BE2C (cell line): ENCODE measurements around the gene SPSB3.

Experiments
- DNase-seq: peaks from one replicate; pipeline ENCODE4 v3.0.0-alpha.2; 2020
- H3K27me3 ChIP-seq: fragments of 250-450 bp; sonication (Bioruptor Pico); 2 replicates; pipeline ENCODE4 v1.5.1; 2020; ENCODE audit warnings: mild to moderate bottlenecking
- H3K36me3 ChIP-seq: fragments of 250-450 bp; sonication (Bioruptor Pico); 2 replicates; pipeline ENCODE4 v1.5.1; 2020; ENCODE audit warnings: mild to moderate bottlenecking
- H3K4me1 ChIP-seq: fragments of 250-450 bp; sonication (Bioruptor Pico); 2 replicates; pipeline ENCODE4 v1.5.1; 2020
- H3K4me3 ChIP-seq: 2 replicates; pipeline ENCODE4 v1.5.1; 2011; ENCODE audit warnings: low read depth, low read length
- H3K9me3 ChIP-seq: fragments of 250-450 bp; sonication (Bioruptor Pico); 2 replicates; pipeline ENCODE4 v1.5.1; 2020
- TF ChIP-seq, protein P1 (sequence below): IDR thresholded peaks from 2 replicates; pipeline ENCODE4 v1.5.1; 2012; ENCODE audit warnings: mild to moderate bottlenecking, low read depth, low read length

Gene SPSB3

DNA sequence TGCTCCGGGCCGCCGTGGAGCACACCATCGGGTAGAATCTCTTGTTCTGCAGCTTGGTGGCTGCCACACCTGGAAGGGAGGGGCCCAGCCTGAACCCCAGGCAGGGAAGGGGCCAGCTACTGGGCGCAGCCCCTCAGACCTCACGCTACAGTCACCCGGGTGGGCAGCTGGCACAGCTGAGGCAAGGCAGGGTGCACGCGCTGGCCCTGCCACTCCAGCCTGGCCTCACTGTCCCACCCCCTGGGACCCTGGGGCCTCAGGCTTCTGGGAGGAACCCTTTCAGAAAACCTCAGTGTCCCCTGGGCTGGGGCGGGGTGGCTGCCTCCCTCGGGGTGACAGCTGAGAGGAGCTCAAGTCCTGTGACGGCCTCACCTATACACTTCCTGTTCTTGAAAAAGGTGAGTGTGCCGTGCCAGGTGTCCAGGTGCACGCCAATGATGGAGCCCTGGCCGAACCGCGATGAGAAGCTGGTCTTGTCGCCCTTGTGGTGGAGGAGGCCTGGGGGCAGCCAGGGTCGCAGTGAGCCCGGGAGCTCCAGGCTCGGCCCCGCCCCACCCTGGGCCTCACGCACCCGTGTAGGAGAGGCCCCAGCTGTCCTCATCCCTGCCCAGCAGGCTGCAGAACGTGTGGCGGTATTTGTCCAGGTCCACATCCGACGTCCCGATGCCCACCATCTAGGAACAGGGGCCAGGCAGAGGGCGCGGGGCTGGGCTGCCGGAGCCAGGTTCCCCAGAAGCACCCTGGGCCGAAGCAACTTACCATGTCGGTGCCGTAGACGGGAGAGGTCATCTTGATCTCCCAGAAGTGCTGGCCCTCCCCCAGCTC, 4.8 kb downstream of the SPSB3 start:
- TF ChIP-seq, protein P1, sequence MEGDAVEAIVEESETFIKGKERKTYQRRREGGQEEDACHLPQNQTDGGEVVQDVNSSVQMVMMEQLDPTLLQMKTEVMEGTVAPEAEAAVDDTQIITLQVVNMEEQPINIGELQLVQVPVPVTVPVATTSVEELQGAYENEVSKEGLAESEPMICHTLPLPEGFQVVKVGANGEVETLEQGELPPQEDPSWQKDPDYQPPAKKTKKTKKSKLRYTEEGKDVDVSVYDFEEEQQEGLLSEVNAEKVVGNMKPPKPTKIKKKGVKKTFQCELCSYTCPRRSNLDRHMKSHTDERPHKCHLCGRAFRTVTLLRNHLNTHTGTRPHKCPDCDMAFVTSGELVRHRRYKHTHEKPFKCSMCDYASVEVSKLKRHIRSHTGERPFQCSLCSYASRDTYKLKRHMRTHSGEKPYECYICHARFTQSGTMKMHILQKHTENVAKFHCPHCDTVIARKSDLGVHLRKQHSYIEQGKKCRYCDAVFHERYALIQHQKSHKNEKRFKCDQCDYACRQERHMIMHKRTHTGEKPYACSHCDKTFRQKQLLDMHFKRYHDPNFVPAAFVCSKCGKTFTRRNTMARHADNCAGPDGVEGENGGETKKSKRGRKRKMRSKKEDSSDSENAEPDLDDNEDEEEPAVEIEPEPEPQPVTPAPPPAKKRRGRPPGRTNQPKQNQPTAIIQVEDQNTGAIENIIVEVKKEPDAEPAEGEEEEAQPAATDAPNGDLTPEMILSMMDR, result no peak
- no peak for DNase-seq
- Histone ChIP-seq H3K27me3 (no peaks in the 10 kb centered on the region), H3K4me1 (no peaks in the 10 kb centered on the region), H3K4me3 (no peak overlapping the region), H3K36me3 (peaks cover 9% of the 10 kb centered on the region), H3K9me3 (no peaks in the 10 kb centered on the region)

DNA sequence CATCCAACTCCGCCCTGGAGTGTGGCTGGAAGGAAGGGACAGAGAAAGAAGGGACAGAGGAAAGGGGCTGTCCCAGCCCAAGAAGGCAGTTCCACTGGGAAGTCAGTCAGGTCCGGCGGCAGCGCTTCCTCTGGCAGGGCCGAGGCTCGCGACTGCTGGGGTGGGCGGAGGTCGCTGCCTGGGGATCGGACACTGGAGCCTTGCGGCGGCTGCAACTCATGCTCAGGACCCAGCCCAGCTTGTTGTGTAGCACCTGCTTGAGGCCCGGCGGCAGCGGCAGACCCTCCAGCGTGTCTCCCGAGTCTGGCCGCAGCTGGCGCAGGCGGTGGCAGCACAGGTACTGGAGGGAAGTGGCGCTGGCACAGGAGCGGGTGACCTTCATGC, 5.4 kb downstream of the SPSB3 start:
- DNase-seq, result peak; percentile 16
- peaks cover 12% of the 10 kb centered on the region for H3K36me3 ChIP-seq

DNA sequence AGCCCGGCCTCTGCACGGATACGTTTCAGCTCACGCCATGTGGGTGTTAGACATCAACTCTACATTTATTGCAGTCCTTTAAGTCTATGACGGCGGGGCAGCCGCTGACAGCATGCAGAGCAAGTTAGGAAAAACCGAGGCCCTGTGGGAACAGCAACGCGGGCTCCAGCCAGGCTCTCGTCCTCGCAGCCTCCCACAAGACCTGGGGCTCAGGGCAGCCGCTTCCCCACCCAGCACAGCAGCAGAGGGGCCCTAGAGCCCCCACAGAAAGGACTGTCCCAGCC, 5.8 kb downstream of the SPSB3 start:
- no peaks in the 10 kb centered on the region for H3K9me3 ChIP-seq
- H3K27me3 ChIP-seq, result no peaks in the 10 kb centered on the region
- no peak overlapping the region for H3K4me3 ChIP-seq
- TF ChIP-seq, protein P1, result no peak
- H3K36me3 ChIP-seq, result peaks cover 14% of the 10 kb centered on the region
- no peaks in the 10 kb centered on the region for H3K4me1 ChIP-seq
- no peak for DNase-seq

More for the DNA sequence above, 5.4 kb downstream of the SPSB3 start:
- Histone ChIP-seq H3K9me3 (no peaks in the 10 kb centered on the region), H3K27me3 (no peaks in the 10 kb centered on the region), H3K4me1 (no peaks in the 10 kb centered on the region), H3K4me3 (no peak overlapping the region)
- TF ChIP-seq, protein P1, result no peak

DNA sequence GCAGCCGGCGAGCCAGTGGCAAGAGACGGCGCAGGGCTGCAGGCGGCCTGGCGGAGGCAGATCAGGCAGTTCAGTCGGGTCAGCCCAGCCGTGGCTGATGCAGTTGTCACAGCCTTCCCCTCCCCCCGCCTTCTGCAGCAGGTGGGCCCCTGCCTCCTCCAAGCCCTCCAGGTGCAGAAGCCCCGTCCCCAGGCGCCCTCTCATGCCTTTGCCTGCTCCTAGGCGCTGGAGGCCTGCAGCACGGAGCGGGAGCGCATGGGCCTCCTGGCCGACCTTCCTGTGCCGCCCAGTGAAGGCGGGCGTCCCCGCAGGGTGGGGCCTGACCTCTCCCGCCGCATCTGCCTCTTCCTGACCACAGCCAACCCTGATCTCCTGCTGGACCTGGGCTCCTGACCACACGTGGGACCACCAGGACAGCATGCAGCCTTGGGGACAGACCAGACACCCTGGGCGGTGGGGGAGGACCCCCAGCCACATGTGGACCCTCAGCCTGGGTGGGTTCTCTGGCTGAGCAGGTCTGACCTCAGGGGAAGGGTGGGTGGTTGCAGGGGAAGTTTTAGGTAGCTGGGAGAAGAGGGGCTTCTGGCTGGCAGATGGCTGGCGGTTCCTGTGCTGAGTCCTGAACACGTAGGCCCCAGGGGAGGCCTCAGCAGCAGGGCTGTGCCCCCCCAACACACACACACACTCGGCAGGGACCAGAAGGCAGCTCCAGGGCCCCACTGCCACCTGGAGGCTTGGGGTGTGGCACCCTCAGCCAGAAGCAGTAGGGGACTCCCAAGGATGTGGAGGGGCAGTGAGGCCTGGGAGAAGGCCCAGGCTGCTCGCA, 6.3 kb downstream of the SPSB3 start:
- no peak overlapping the region for H3K4me3 ChIP-seq

DNA sequence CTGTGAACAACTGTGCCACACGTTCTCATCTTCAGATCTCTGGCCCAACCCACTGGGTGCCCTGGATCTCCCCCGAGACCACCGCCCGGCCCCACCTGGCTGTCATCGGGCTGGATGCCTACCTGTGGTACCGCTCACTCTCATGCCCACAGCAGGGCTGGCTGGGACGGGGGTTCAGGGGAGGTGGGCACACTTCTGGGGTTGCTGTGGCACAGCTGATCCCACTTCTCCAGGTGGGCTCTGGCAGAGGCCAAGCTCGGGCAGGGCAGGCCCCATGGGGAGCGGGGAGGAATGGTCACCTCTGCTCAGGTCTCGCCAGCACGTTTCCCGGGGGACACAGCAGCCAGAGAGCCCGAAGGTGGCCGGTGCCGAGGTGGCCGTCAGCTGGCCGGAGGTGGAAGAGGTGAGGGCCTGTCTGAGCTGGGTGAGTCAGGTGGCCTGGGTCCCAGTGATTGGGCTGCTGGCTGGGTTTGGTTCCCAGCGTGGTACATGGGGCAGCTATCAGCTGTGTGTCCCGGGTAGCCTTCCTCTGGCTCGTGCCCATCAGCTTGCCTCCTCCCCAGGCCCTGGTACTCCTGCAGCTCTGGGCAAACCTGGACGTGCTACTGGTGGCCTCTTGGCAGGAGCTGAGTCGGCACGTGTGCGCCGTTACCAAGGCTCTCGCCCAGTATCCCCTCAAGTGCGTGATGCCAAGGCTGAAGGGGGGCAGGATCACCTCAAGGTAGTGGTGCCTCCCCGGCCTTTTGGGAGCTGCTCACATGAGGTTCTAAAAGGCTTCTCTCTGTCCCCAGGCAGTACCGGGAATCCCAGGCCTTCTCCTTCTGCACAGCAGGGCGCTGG, 7.1 kb downstream of the SPSB3 start:
- H3K4me1 ChIP-seq, result peaks cover under 1% of the 10 kb centered on the region
- H3K4me3 ChIP-seq, result no peak overlapping the region
- no peak for DNase-seq
- H3K27me3 ChIP-seq, result no peaks in the 10 kb centered on the region
- TF ChIP-seq, protein P1, result no peak
- H3K9me3 ChIP-seq, result no peaks in the 10 kb centered on the region
- H3K36me3 ChIP-seq, result peaks cover 19% of the 10 kb centered on the region

More for the DNA sequence above, 6.3 kb downstream of the SPSB3 start:
- DNase-seq, result peak; percentile 27
- Histone ChIP-seq H3K36me3 (peaks cover 14% of the 10 kb centered on the region), H3K27me3 (no peaks in the 10 kb centered on the region), H3K4me1 (no peaks in the 10 kb centered on the region), H3K9me3 (no peaks in the 10 kb centered on the region)
- TF ChIP-seq, protein P1, result no peak
